Measurements from ENCODE around the gene NUCB1.
"Not testable (repeated sequence)": the region's sequence is repeated elsewhere in the genome, so short reads cannot be mapped to it uniquely, and the experiment has no call there.

The NUCB1 gene

GRCh38 chr19:48874303-48875135, 25.6 kb upstream of the NUCB1 start:
- no peak for DNase-seq

GRCh38 chr19:48876043-48876981, 23.8 kb upstream of the NUCB1 start:
- not testable (repeated sequence) for DNase-seq

- no peak for DNase-seq
Observed at GRCh38 chr19:48877855-48878195, 22.3 kb upstream of the NUCB1 start.

- no peak for DNase-seq
Observed at GRCh38 chr19:48878196-48879024, 21.7 kb upstream of the NUCB1 start.

- DNase-seq, result no peak
Observed at GRCh38 chr19:48879025-48879637, 21.0 kb upstream of the NUCB1 start.

- not testable (repeated sequence) for DNase-seq
Observed at GRCh38 chr19:48879696-48880095, 20.4 kb upstream of the NUCB1 start.

- no peak for DNase-seq
Observed at GRCh38 chr19:48881741-48882657, 18.1 kb upstream of the NUCB1 start.

GRCh38 chr19:48883726-48884125, 16.4 kb upstream of the NUCB1 start:
- no peak for DNase-seq

- DNase-seq, result no peak
Observed at GRCh38 chr19:48887861-48888612, 12.1 kb upstream of the NUCB1 start.

GRCh38 chr19:48889496-48889895, 10.6 kb upstream of the NUCB1 start:
- DNase-seq, result not testable (repeated sequence)

GRCh38 chr19:48890551-48890950, 9.6 kb upstream of the NUCB1 start:
- DNase-seq, result no peak

- no peak for DNase-seq
Observed at GRCh38 chr19:48895226-48895625, 4.9 kb upstream of the NUCB1 start.

- DNase-seq, result peak; percentile 28
Observed at GRCh38 chr19:48896191-48896720, 3.9 kb upstream of the NUCB1 start.

GRCh38 chr19:48897181-48897580, 2.9 kb upstream of the NUCB1 start:
- no peak for DNase-seq

- not testable (repeated sequence) for DNase-seq
Observed at GRCh38 chr19:48899386-48899749, 744 bp upstream of the NUCB1 start.

GRCh38 chr19:48900477-48901406, 630 bp downstream of the NUCB1 start:
- DNase-seq, result no peak

GRCh38 chr19:48902291-48902690, 2.2 kb downstream of the NUCB1 start:
- not testable (repeated sequence) for DNase-seq

GRCh38 chr19:48903788-48904187, 3.7 kb downstream of the NUCB1 start:
- DNase-seq, result not testable (repeated sequence)

- no peak for DNase-seq
Observed at GRCh38 chr19:48905664-48906063, 5.6 kb downstream of the NUCB1 start.
